NOMO-1 treated with DMSO at 0.1 percent for 48 hours (cell line): ENCODE data around the gene HOXA1.

Source experiments
- DNase-seq: peaks from one replicate; lab custom pipeline; 2025; ENCODE audit not compliant: unreplicated experiment; lab: John Stamatoyannopoulos, UW

HOXA1 gene

GRCh38 chr7:27132214-27132613, 36.4 kb upstream of the HOXA1 start:
- DNase-seq = no peak

- DNase-seq = no peak
Observed at GRCh38 chr7:27131390-27131819, 35.6 kb upstream of the HOXA1 start.

GRCh38 chr7:27130540-27131389, 35.0 kb upstream of the HOXA1 start, which contains the start of gene HOXA4:
Gene HOXA4, minus strand, starts transcription at chr7:27130757. Its CDS starts 24 bp downstream, at chr7:27130733.
- DNase-seq = no peak

- DNase-seq = no peak
Observed at GRCh38 chr7:27129729-27130539, 34.1 kb upstream of the HOXA1 start.

- DNase-seq = no peak
Observed at GRCh38 chr7:27128776-27129728, 33.3 kb upstream of the HOXA1 start.

GRCh38 chr7:27128034-27128433, 32.2 kb upstream of the HOXA1 start:
- DNase-seq = no peak

- DNase-seq = no peak
Observed at GRCh38 chr7:27126596-27127327, 31.0 kb upstream of the HOXA1 start.

GRCh38 chr7:27125986-27126394, 30.2 kb upstream of the HOXA1 start:
- DNase-seq = no peak

GRCh38 chr7:27124902-27125689, 29.3 kb upstream of the HOXA1 start:
- DNase-seq = no peak

GRCh38 chr7:27124096-27124901, 28.5 kb upstream of the HOXA1 start:
- no peak for DNase-seq

GRCh38 chr7:27123477-27124053, 27.8 kb upstream of the HOXA1 start:
- no peak for DNase-seq

GRCh38 chr7:27123007-27123476, 27.2 kb upstream of the HOXA1 start:
- DNase-seq = no peak

- no peak for DNase-seq
Observed at GRCh38 chr7:27122077-27122910, 26.5 kb upstream of the HOXA1 start.

- no peak for DNase-seq
Observed at GRCh38 chr7:27121684-27122076, 25.9 kb upstream of the HOXA1 start.

GRCh38 chr7:27119412-27119911, 23.7 kb upstream of the HOXA1 start:
- DNase-seq = no peak

GRCh38 chr7:27118580-27118979, 22.8 kb upstream of the HOXA1 start:
- no peak for DNase-seq

GRCh38 chr7:27117887-27118491, 22.2 kb upstream of the HOXA1 start:
- DNase-seq = no peak
